Measurements from ENCODE around the gene PAEP.

DNA sequence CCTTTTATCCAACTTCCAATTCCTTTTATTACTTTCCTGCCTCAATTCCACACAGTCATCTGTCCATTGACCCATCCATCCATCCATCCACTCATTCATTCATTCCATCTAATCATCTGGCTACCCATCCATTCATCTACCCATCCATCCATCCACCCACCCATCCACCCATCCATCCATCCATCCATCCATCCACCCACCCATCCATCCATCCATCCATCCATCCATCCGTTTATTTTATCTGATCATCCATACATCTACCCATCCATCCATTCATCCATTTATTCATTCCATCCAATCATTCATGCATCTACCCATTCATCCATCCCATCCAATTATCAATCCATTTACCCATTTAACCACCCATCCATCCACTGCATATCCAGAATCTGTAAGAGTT, 11.6 kb downstream of the PAEP start:
- TF ChIP-seq, protein P1, sequence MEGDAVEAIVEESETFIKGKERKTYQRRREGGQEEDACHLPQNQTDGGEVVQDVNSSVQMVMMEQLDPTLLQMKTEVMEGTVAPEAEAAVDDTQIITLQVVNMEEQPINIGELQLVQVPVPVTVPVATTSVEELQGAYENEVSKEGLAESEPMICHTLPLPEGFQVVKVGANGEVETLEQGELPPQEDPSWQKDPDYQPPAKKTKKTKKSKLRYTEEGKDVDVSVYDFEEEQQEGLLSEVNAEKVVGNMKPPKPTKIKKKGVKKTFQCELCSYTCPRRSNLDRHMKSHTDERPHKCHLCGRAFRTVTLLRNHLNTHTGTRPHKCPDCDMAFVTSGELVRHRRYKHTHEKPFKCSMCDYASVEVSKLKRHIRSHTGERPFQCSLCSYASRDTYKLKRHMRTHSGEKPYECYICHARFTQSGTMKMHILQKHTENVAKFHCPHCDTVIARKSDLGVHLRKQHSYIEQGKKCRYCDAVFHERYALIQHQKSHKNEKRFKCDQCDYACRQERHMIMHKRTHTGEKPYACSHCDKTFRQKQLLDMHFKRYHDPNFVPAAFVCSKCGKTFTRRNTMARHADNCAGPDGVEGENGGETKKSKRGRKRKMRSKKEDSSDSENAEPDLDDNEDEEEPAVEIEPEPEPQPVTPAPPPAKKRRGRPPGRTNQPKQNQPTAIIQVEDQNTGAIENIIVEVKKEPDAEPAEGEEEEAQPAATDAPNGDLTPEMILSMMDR (IDR thresholded peaks at IDR 0.05) = no peak
- TF ChIP-seq POLR2A (IDR thresholded peaks at IDR 0.05) = no peak
